ENCODE results near the gene CDC42BPB. TPM values are rescaled to one million over a fixed set of nuclear protein-coding genes. Genes with fewer than 3 reads are reported as not detected.

CDC42BPB gene
- total RNA-seq, 3 donors from 2014 or later: 64.0 to 110 (median 98.0) TPM

DNA sequence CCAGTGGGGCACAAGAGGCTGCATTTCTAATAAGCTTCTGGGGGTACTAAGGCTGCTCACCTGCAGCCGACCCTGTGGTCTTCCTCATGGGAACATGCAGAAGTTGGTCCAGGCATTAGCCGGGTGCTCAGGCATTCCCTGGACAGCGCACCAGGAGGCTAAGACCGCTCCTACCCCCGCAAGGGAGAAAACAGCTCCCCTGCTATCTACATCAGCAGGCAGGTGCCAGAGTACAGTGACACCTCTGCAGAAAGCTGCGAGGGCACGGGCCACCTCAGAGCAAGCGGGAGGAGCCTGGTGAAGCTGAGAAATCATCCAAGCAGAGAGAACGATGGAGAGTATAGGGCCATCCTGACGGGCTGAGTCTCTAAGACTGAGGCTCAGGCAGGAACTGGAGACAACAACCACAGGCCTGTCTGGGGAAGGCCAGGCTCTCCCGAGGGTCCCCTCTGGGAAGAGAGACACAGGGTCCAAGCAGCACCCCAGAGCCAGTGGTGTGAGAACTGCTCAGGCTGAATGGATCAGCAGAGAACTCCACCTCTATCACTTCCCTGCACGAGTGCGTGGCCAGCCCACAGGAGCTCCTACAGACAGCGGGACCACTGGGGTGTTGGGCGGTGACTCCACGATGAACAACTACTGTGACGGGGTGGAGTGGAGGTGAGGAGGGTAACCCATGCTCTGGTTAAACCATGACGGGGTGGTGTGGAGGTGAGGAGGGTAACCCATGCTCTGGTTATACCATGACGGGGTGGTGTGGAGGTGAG, 72.8 kb downstream of the CDC42BPB start:
- Histone ChIP-seq H3K27ac (no peak overlapping the region), H3K36me3 (peaks cover 3% of the 10 kb centered on the region), H3K4me3 (no peak overlapping the region), H3K9me3 (peaks cover 9 to 20% of the 10 kb centered on the region in 2 donors), H3K27me3 (no peaks in the 10 kb centered on the region), H3K4me1 (no peaks in the 10 kb centered on the region)
- TF ChIP-seq POLR2A (IDR thresholded peaks at IDR 0.05): no peak
- TF ChIP-seq CTCF (IDR thresholded peaks at IDR 0.05): no peak
- no peak for TF ChIP-seq POLR2AphosphoS5 (IDR thresholded peaks at IDR 0.05)
- intact Hi-C loops (cut with DNase I; ENCODE audit: low total_unique reads): no loop called here
- no peak for DNase-seq (ENCODE audit: low spot score in 2 of 2)

GRCh38 chr14:102983496-102983895, 73.9 kb downstream of the CDC42BPB start:
- no peaks in the 10 kb centered on the region for H3K4me1 ChIP-seq
- DNase-seq (ENCODE audit: low spot score in 2 of 2): no peak
- H3K4me3 ChIP-seq: no peak overlapping the region
- H3K27ac ChIP-seq: no peak overlapping the region
- peaks cover 8 to 10% of the 10 kb centered on the region in 2 donors for H3K9me3 ChIP-seq
- peaks cover 3% of the 10 kb centered on the region for H3K36me3 ChIP-seq
- no peaks in the 10 kb centered on the region for H3K27me3 ChIP-seq
- TF ChIP-seq POLR2A (IDR thresholded peaks at IDR 0.05): no peak
- TF ChIP-seq POLR2AphosphoS5 (IDR thresholded peaks at IDR 0.05): no peak
- no peak for TF ChIP-seq CTCF (IDR thresholded peaks at IDR 0.05)
- intact Hi-C loops (cut with DNase I; ENCODE audit: low total_unique reads): no loop called here

GRCh38 chr14:102982852-102983470, 74.4 kb downstream of the CDC42BPB start:
- DNase-seq (ENCODE audit: low spot score in 2 of 2): no peak
- Histone ChIP-seq H3K4me3 (no peak overlapping the region), H3K27ac (no peak overlapping the region), H3K9me3 (peaks cover 3 to 4% of the 10 kb centered on the region in 2 donors), H3K36me3 (peaks cover 3% of the 10 kb centered on the region), H3K27me3 (no peaks in the 10 kb centered on the region), H3K4me1 (no peaks in the 10 kb centered on the region)
- intact Hi-C loops (cut with DNase I; ENCODE audit: low total_unique reads): no loop called here
- TF ChIP-seq CTCF (IDR thresholded peaks at IDR 0.05): no peak
- TF ChIP-seq POLR2AphosphoS5 (IDR thresholded peaks at IDR 0.05): no peak
- no peak for TF ChIP-seq POLR2A (IDR thresholded peaks at IDR 0.05)

DNA sequence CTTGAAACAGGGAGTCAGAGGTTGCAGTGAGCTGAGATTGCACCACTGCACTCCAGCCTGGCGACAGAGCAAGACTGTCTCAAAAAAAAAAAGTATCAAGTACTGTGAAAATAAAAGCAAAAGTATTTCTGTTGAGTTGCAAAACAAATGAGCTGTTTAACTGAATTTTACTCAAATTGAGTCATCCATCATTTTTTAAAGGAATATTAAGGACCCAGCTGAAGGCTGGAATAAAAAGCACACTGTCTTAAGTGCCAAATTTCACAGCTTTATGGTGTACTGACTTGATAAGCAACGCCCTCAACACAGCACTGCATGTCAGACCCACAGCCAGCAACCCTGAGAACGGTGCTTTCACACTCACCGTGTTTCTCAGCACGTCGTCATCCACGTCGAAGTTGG, 76.9 kb downstream of the CDC42BPB start:
- no peak for DNase-seq (ENCODE audit: low spot score in 2 of 2)
- Histone ChIP-seq H3K27me3 (no peaks in the 10 kb centered on the region), H3K4me3 (no peak overlapping the region), H3K36me3 (peaks cover 3% of the 10 kb centered on the region), H3K4me1 (no peaks in the 10 kb centered on the region), H3K27ac (no peak overlapping the region), H3K9me3 (no peaks in the 10 kb centered on the region)
- TF ChIP-seq CTCF (IDR thresholded peaks at IDR 0.05) (no peak), POLR2AphosphoS5 (IDR thresholded peaks at IDR 0.05) (no peak), POLR2A (IDR thresholded peaks at IDR 0.05) (no peak)
- intact Hi-C loops (cut with DNase I; ENCODE audit: low total_unique reads): no loop called here

- H3K4me3 ChIP-seq: no peak overlapping the region
- no peaks in the 10 kb centered on the region for H3K9me3 ChIP-seq
- H3K36me3 ChIP-seq: peaks cover 3% of the 10 kb centered on the region
- H3K4me1 ChIP-seq: no peaks in the 10 kb centered on the region
- DNase-seq (ENCODE audit: low spot score in 2 of 2): no peak
- no peak for TF ChIP-seq CTCF (IDR thresholded peaks at IDR 0.05)
- no peak for TF ChIP-seq POLR2AphosphoS5 (IDR thresholded peaks at IDR 0.05)
- no peak for TF ChIP-seq POLR2A (IDR thresholded peaks at IDR 0.05)
- H3K27ac ChIP-seq: no peak overlapping the region
- no peaks in the 10 kb centered on the region for H3K27me3 ChIP-seq
- intact Hi-C loops (cut with DNase I; ENCODE audit: low total_unique reads): no loop called here
Observed at GRCh38 chr14:102979406-102979805, 77.9 kb downstream of the CDC42BPB start.

Data from breast epithelium (tissue), 4 donors.